A673 (cell line): ENCODE measurements around the gene PPP4R3B. TPM values are rescaled to one million over a fixed set of nuclear protein-coding genes. Genes with fewer than 3 reads are reported as not detected.

Source experiments
- Bru-seq: library from RNA; stranded (reverse); fragments of 400-500 nt; gene quantifications from one replicate; lab custom pipeline; 2021; lab: Mats Ljungman, UMichigan
- BruChase-seq, 2 experiments: library from RNA; stranded (reverse); fragments of 400-500 nt; gene quantifications; one replicate each; lab custom pipeline; 2021; lab: Mats Ljungman, UMichigan
- BruUV-seq: library from RNA; stranded (reverse); fragments of 400-500 nt; replicated peaks from 2 replicates; lab custom pipeline; 2021; lab: Mats Ljungman, UMichigan
- CTCF ChIA-PET: fragments of 300-600 bp; sonication (Branson Sonifier 250); formaldehyde crosslinking; loops from one replicate; lab custom pipeline; 2022; ENCODE audit warnings: antibody characterized with exemption; lab: Charles Lee
- POLR2A ChIA-PET: fragments of 300-600 bp; sonication (Branson Sonifier 250); formaldehyde crosslinking; loops from one replicate; lab custom pipeline; 2022; ENCODE audit warnings: antibody characterized with exemption; ENCODE audit not compliant: low non-redundant PET; lab: Charles Lee
- DNase-seq: peaks from one replicate; pipeline ENCODE4 v3.0.0-alpha.2; 2015; ENCODE audit warnings: low spot score
- H3K27ac ChIP-seq: fragments of 200-600 bp; sonication (generic); 2 replicates; pipeline ENCODE4 v1.5.1; 2016; ENCODE audit warnings: mixed run types, low read depth, mild to moderate bottlenecking, mixed read lengths, antibody characterized with exemption, low read length; ENCODE audit not compliant: poor library complexity, severe bottlenecking
- H3K27me3 ChIP-seq: fragments of 200-600 bp; sonication (generic); replicated peaks from 2 replicates; pipeline ENCODE4 v1.6.1; 2017; ENCODE audit warnings: mixed run types, low read depth, mild to moderate bottlenecking, mixed read lengths, antibody characterized with exemption, low read length; ENCODE audit not compliant: insufficient read depth, poor library complexity
- H3K36me3 ChIP-seq: fragments of 200-600 bp; sonication (generic); 2 replicates; pipeline ENCODE4 v1.6.1; 2016; ENCODE audit warnings: mixed run types, mild to moderate bottlenecking, mixed read lengths, antibody characterized with exemption, low read length; ENCODE audit not compliant: insufficient read depth, poor library complexity, severe bottlenecking
- H3K4me1 ChIP-seq: fragments of 200-600 bp; sonication (generic); 2 replicates; pipeline ENCODE4 v1.6.1; 2017; ENCODE audit warnings: mixed run types, mild to moderate bottlenecking, mixed read lengths, antibody characterized with exemption, low read length; ENCODE audit not compliant: insufficient read depth, poor library complexity, severe bottlenecking
- H3K4me3 ChIP-seq: fragments of 200-600 bp; sonication (generic); 2 replicates; pipeline ENCODE4 v1.5.1; 2016; ENCODE audit warnings: low read depth, mixed run types, mild to moderate bottlenecking, mixed read lengths, low read length; ENCODE audit not compliant: poor library complexity, severe bottlenecking
- H3K9me3 ChIP-seq: fragments of 200-600 bp; sonication (generic); 2 replicates; pipeline ENCODE4 v1.6.1; 2016; ENCODE audit warnings: mixed run types, low read depth, mild to moderate bottlenecking, mixed read lengths, antibody characterized with exemption, low read length; ENCODE audit not compliant: poor library complexity, severe bottlenecking
- EZH2 ChIP-seq: fragments of 200-600 bp; sonication (generic); IDR thresholded peaks from 2 replicates; pipeline ENCODE4 v1.6.1; 2017; ENCODE audit warnings: borderline replicate concordance, low read depth, mild to moderate bottlenecking, mixed read lengths, antibody characterized with exemption, low read length; ENCODE audit not compliant: poor library complexity, severe bottlenecking
- intact Hi-C: fragments of 100-400 bp; cut with micrococcal nuclease; formaldehyde crosslinking; loops from one replicate; pipeline ENCODE4 v1.10.0; 2022; ENCODE audit not compliant: unreplicated experiment
- long read RNA-seq: library from polyadenylated mRNA; stranded (forward); transcript quantifications from one replicate; pipeline ENCODE4 v2.0.0, GENCODE V29; 2022
- total RNA-seq: library from RNA; stranded (reverse); gene quantifications from 2 replicates; pipeline ENCODE4 v1.2.3, GENCODE V29; 2021
- TF ChIP-seq, protein P1 (sequence below): fragments of 300-800, 200-600 bp; sonication (generic); conservative IDR thresholded peaks from 2 replicates; pipeline ENCODE4 v1.5.1; 2017; ENCODE audit warnings: low read depth, mild to moderate bottlenecking, antibody characterized with exemption, low read length, moderate library complexity, mixed read lengths

The PPP4R3B gene
- total RNA-seq (49.8 and 57.9 TPM in 2 replicates), Bru-seq, nascent RNA (percentile 91 among the genes with signal in this experiment), BruChase-seq, experiment 1, labeled RNA remaining after a 2-hour chase (percentile 91 among the genes with signal in this experiment), BruChase-seq, experiment 2, labeled RNA remaining after a 6-hour chase (percentile 91 among the genes with signal in this experiment)
- long read RNA-seq, full-length matches to known transcripts = 46 of 134 reads
- long read RNA-seq, partial matches to known transcripts = 57 of 134 reads
- long read RNA-seq, other reads (novel, unspliced or antisense) = 31 of 134 reads

DNA sequence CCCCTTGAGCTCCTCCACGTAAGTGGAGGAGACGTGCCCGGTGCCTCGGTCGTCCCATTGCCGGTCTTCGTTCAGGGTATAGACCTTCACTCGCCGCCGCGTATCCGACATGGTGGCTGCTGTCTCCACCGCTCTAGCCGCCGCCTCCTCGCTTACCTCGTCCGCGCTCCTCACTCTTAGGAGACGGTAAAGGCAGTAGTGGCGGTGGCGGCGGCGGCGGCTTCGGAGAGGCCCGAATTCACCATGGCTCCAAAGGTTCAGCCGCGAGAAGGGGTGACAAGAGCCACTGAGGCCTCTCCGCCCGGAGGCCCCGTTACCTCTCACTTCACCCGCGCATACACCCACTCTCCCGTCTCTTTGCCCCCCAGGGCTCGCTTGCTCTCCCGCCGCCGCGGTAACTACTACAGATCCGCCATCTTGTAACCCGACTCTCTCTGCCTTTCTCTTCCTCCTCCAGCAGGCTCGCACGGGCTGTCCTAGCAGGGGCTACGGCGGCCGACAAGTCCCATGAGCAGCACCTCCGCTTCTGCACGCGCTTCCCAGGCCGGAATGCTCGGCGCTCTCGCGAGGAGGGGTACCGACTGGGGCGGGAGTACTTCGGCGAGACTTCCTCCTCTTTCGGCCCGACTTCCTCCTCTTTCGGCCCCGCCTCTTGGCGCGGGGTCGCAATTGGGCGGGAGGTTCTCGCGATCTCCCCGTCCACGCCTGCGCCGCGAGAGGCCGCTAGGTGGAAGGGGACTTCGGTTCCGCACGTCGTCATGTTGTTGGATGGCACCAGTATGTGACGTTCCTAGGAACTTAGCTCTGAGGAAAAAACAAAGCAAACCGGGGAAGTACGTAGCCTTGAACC, at the start of gene PPP4R3B:
TSS of gene PPP4R3B (minus strand) at position 448 of the 850 bp plus-strand sequence. CDS start at position 111, 337 bp downstream.
- intact Hi-C loops = loop anchor here (1.0 to 10.0 kb wide), 3 partner anchors 193 to 385 kb away; partner anchors contain the start of genes CLHC1, MTIF2 and RPS27A
- CTCF ChIA-PET = no interaction called here
- TSS peak; percentile 42 for BruUV-seq

DNA sequence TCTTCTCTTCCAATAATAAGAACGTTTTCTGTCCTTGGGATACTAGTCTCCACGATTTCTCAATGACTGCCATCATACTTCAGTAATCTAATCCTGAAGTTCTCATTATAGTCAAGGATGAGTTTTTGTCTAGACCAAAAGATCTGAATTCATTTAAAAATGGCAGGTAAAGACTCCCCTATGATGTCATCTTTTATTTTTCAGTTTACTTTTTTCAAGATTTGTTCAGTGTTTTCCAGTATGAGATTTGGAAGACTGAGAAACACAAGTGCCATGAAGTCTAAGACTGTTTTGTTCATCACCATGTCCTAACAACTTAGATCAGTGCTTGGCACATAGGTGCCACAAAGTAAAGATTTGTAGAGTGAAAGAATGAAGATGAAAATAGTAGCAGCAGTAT, 35.8 kb upstream of the PPP4R3B start:
- H3K27me3 ChIP-seq = no peaks in the 10 kb centered on the region
- H3K4me1 ChIP-seq = no peaks in the 10 kb centered on the region
- CTCF ChIA-PET = no interaction called here
- no peak overlapping the region for H3K27ac ChIP-seq
- no peak overlapping the region for H3K4me3 ChIP-seq
- no peak for TF ChIP-seq EZH2
- TF ChIP-seq, protein P1, sequence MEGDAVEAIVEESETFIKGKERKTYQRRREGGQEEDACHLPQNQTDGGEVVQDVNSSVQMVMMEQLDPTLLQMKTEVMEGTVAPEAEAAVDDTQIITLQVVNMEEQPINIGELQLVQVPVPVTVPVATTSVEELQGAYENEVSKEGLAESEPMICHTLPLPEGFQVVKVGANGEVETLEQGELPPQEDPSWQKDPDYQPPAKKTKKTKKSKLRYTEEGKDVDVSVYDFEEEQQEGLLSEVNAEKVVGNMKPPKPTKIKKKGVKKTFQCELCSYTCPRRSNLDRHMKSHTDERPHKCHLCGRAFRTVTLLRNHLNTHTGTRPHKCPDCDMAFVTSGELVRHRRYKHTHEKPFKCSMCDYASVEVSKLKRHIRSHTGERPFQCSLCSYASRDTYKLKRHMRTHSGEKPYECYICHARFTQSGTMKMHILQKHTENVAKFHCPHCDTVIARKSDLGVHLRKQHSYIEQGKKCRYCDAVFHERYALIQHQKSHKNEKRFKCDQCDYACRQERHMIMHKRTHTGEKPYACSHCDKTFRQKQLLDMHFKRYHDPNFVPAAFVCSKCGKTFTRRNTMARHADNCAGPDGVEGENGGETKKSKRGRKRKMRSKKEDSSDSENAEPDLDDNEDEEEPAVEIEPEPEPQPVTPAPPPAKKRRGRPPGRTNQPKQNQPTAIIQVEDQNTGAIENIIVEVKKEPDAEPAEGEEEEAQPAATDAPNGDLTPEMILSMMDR = no peak
- intact Hi-C loops = no loop called here
- peaks cover 22% of the 10 kb centered on the region for H3K36me3 ChIP-seq
- no peak for DNase-seq
- POLR2A ChIA-PET = no interaction called here
- H3K9me3 ChIP-seq = no peaks in the 10 kb centered on the region
- BruUV-seq = no TSS peak

More for the DNA sequence above, at the start of gene PPP4R3B:
- Histone ChIP-seq H3K9me3 (no peaks in the 10 kb centered on the region), H3K36me3 (peaks cover 32% of the 10 kb centered on the region), H3K27ac (peak within 1 kb of the TSS; percentile 98), H3K4me1 (peaks cover 12% of the 10 kb centered on the region), H3K27me3 (no peaks in the 10 kb centered on the region), H3K4me3 (peak within 1 kb of the TSS; percentile 83)
- TF ChIP-seq, protein P1 = peak; percentile 42
- TF ChIP-seq EZH2 = no peak
- DNase-seq = peak; percentile 100
- POLR2A ChIA-PET = interaction anchor here (0.6 kb wide), 1 partner anchor 42 kb away, joined by 3 read pairs; no protein-coding TSS in a partner anchor

DNA sequence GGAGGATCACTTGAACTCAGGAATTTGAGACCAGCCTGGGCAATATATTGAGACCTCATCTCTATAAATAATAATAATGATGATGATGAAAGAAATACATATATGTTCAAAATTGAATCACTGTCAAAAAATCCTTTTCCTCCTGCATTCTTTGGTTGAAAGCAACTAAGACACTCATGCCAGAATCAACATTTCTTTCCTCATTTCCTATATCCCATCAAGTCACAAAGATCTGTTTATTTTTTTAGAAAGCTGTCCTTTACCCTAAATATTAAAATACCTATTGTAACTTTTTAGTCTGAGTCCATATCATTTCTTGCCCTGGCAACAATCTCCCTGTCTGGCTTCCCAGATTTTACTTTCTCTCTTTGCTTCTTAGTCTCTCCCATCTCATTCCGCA, 31.8 kb upstream of the PPP4R3B start:
- Histone ChIP-seq H3K27me3 (no peaks in the 10 kb centered on the region), H3K27ac (no peak overlapping the region), H3K4me3 (no peak overlapping the region), H3K36me3 (peaks cover 11% of the 10 kb centered on the region), H3K4me1 (no peaks in the 10 kb centered on the region), H3K9me3 (no peaks in the 10 kb centered on the region)
- no peak for DNase-seq
- TF ChIP-seq EZH2 = no peak
- TF ChIP-seq, protein P1 = no peak
- CTCF ChIA-PET = no interaction called here
- POLR2A ChIA-PET = no interaction called here
- BruUV-seq = no TSS peak
- intact Hi-C loops = no loop called here
